HPDE6-E6E7 (cell line): Measurements from ENCODE around the gene PPM1H.
"Not testable (repeated sequence)": the region's sequence is repeated elsewhere in the genome, so short reads cannot be mapped to it uniquely, and the experiment has no call there.

Source experiments
- DNase-seq: peaks from one replicate; pipeline ENCODE4 v3.0.0; 2011; ENCODE audit warnings: missing footprints; ENCODE audit errors: extremely low spot score

PPM1H gene

GRCh38 chr12:62689042-62689839 is 245.7 kb downstream of the PPM1H start:
- DNase-seq, result no peak

GRCh38 chr12:62686938-62687337 is 248.0 kb downstream of the PPM1H start:
- no peak for DNase-seq

- no peak for DNase-seq
These were observed 250.2 kb downstream of the PPM1H start for GRCh38 chr12:62684570-62685295.

GRCh38 chr12:62683776-62684569 is 251.0 kb downstream of the PPM1H start:
- DNase-seq, result no peak

GRCh38 chr12:62681306-62681705 is 253.6 kb downstream of the PPM1H start:
- no peak for DNase-seq

GRCh38 chr12:62679608-62680007 is 255.3 kb downstream of the PPM1H start:
- DNase-seq, result no peak

GRCh38 chr12:62677355-62677754 is 257.6 kb downstream of the PPM1H start:
- no peak for DNase-seq

- no peak for DNase-seq
These were observed 258.2 kb downstream of the PPM1H start for GRCh38 chr12:62676521-62677307.

GRCh38 chr12:62673028-62673815 is 261.7 kb downstream of the PPM1H start:
- DNase-seq, result no peak

- DNase-seq, result no peak
These were observed 263.8 kb downstream of the PPM1H start for GRCh38 chr12:62670986-62671720.

- DNase-seq, result no peak
These were observed 266.2 kb downstream of the PPM1H start for GRCh38 chr12:62668782-62669181.

- DNase-seq, result not testable (repeated sequence)
These were observed 270.0 kb downstream of the PPM1H start for GRCh38 chr12:62664951-62665350.

GRCh38 chr12:62660756-62661155 is 274.2 kb downstream of the PPM1H start:
- peak; percentile 66 for DNase-seq

- no peak for DNase-seq
These were observed 275.3 kb downstream of the PPM1H start for GRCh38 chr12:62659453-62660295.

- no peak for DNase-seq
These were observed 276.0 kb downstream of the PPM1H start for GRCh38 chr12:62658910-62659309.

GRCh38 chr12:62657363-62657632 is 277.7 kb downstream of the PPM1H start:
- DNase-seq, result no peak

GRCh38 chr12:62656591-62657362 is 278.2 kb downstream of the PPM1H start:
- no peak for DNase-seq

GRCh38 chr12:62655666-62656151 is 279.2 kb downstream of the PPM1H start:
- DNase-seq, result no peak
